ENCODE results near the gene HMGCS2. TPM values are rescaled to one million over a fixed set of nuclear protein-coding genes. Genes with fewer than 3 reads are reported as not detected.

Gene HMGCS2
- total and polyA plus RNA-seq, 9 of the 15 experiments (the other 6 are each of a cell fraction or from before 2014, with no cell fraction given): 0.13 TPM; not detected in 8

DNA sequence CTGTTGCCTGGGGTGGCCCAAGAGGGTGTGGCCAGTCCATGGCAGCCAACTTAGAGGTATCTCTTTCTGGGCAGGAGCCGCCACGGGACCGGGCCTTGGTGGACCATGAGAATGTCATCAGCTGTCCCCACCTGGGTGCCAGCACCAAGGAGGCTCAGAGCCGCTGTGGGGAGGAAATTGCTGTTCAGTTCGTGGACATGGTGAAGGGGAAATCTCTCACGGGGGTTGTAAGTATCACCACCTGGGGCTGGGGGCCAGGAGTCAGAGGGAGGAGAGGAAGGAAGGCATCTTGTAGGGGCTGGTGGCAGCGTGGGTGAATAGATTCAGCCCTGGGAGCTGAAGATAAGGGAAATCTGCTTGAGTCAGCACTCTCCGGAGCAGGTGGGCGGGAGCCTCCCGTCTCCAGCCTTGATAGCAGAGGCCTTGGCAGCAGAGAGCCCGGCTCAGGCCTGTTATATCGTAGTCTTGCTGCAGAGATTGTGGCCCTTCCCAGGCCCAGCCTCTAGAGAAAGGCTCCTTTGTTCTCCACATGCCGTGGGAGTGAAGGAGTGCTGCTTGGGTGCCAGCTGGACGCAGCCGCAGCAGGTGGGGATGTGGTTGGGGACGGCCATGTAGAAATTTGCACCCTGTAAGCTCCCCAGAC, 31.5 kb downstream of the HMGCS2 start (continued):
- TF ChIP-seq U2AF2 (optimal IDR thresholded peaks at IDR 0.05; ENCODE audit: low read depth, low read length) (no peak), HIVEP1 (CRISPR knock-in tag; IDR thresholded peaks at IDR 0.05) (no peak), MIER1 (IDR thresholded peaks at IDR 0.05; ENCODE audit: low read depth) (peak; percentile 32; the same call in 1 of the 2 replicates), ZNF347 (CRISPR knock-in tag; IDR thresholded peaks at IDR 0.05; ENCODE audit: low read depth) (no peak), TBP (optimal IDR thresholded peaks at IDR 0.05; ENCODE audit: low read depth, low read length) (no peak), PML (IDR thresholded peaks at IDR 0.05; ENCODE audit: low read length) (peak; percentile 96), MAFF (IDR thresholded peaks at IDR 0.05; ENCODE audit: low read length) (peak; percentile 98), BCL6 (CRISPR knock-in tag; IDR thresholded peaks at IDR 0.05) (no peak), SREBF1 (IDR thresholded peaks at IDR 0.05; ENCODE audit: borderline replicate concordance, low read depth, low read length) (no peak), HDAC2 (IDR thresholded peaks at IDR 0.05) (peak; percentile 94), NFYB (IDR thresholded peaks at IDR 0.05; ENCODE audit: extremely low read depth, insufficient read length) (no peak), TGIF2 (CRISPR knock-in tag; IDR thresholded peaks at IDR 0.05) (no peak), YY1 (IDR thresholded peaks at IDR 0.05; ENCODE audit: borderline replicate concordance in 1 of 3, control insufficient read depth in 1 of 3, extremely low read depth in 1 of 3, insufficient read depth in 3 of 3, insufficient read length in 1 of 3, insufficient replicate concordance in 2 of 3, low read depth in 1 of 3, low read length in 2 of 3) (no peak), ZNF408 (CRISPR knock-in tag; IDR thresholded peaks at IDR 0.05; ENCODE audit: low read depth) (no peak), CBX8 (IDR thresholded peaks at IDR 0.05; ENCODE audit: borderline replicate concordance, extremely low read depth, low read depth, low read length, poor library complexity, severe bottlenecking) (no peak), SMARCE1 (IDR thresholded peaks at IDR 0.05) (peak; percentile 88), KDM1A (IDR thresholded peaks at IDR 0.05) (peak; percentile 97 to 98), ZNF354B (CRISPR knock-in tag; IDR thresholded peaks at IDR 0.05) (no peak), ZEB2 (IDR thresholded peaks at IDR 0.05) (peak; percentile 73), MYBL2 (IDR thresholded peaks at IDR 0.05; ENCODE audit: low read depth) (no peak), MYBL2 (CRISPR knock-in tag; IDR thresholded peaks at IDR 0.05; ENCODE audit: borderline replicate concordance) (no peak), TRIM24 (IDR thresholded peaks at IDR 0.05) (peak; percentile 97)
- TF ChIP-seq, protein P1, sequence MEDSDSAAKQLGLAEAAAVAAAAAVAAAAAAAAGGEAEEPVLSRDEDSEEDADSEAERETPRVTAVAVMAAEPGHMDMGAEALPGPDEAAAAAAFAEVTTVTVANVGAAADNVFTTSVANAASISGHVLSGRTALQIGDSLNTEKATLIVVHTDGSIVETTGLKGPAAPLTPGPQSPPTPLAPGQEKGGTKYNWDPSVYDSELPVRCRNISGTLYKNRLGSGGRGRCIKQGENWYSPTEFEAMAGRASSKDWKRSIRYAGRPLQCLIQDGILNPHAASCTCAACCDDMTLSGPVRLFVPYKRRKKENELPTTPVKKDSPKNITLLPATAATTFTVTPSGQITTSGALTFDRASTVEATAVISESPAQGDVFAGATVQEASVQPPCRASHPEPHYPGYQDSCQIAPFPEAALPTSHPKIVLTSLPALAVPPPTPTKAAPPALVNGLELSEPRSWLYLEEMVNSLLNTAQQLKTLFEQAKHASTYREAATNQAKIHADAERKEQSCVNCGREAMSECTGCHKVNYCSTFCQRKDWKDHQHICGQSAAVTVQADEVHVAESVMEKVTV (CRISPR knock-in tag; IDR thresholded peaks at IDR 0.05): no peak
- TF ChIP-seq, protein P2, sequence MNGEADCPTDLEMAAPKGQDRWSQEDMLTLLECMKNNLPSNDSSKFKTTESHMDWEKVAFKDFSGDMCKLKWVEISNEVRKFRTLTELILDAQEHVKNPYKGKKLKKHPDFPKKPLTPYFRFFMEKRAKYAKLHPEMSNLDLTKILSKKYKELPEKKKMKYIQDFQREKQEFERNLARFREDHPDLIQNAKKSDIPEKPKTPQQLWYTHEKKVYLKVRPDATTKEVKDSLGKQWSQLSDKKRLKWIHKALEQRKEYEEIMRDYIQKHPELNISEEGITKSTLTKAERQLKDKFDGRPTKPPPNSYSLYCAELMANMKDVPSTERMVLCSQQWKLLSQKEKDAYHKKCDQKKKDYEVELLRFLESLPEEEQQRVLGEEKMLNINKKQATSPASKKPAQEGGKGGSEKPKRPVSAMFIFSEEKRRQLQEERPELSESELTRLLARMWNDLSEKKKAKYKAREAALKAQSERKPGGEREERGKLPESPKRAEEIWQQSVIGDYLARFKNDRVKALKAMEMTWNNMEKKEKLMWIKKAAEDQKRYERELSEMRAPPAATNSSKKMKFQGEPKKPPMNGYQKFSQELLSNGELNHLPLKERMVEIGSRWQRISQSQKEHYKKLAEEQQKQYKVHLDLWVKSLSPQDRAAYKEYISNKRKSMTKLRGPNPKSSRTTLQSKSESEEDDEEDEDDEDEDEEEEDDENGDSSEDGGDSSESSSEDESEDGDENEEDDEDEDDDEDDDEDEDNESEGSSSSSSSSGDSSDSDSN (IDR thresholded peaks at IDR 0.05; ENCODE audit: borderline replicate concordance in 1 of 2, low read depth in 2 of 2, low read length in 2 of 2): peak; percentile 94 to 99; a peak in 3 of 4 replicates
- TF ChIP-seq, protein P3, sequence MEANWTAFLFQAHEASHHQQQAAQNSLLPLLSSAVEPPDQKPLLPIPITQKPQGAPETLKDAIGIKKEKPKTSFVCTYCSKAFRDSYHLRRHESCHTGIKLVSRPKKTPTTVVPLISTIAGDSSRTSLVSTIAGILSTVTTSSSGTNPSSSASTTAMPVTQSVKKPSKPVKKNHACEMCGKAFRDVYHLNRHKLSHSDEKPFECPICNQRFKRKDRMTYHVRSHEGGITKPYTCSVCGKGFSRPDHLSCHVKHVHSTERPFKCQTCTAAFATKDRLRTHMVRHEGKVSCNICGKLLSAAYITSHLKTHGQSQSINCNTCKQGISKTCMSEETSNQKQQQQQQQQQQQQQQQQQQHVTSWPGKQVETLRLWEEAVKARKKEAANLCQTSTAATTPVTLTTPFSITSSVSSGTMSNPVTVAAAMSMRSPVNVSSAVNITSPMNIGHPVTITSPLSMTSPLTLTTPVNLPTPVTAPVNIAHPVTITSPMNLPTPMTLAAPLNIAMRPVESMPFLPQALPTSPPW (CRISPR knock-in tag; IDR thresholded peaks at IDR 0.05): peak; percentile 82

Measured in K562 (cell line).